G401.6 (cell line): ENCODE results near the gene MRPS18C.
"Not testable (repeated sequence)": the region's sequence is repeated elsewhere in the genome, so short reads cannot be mapped to it uniquely, and the experiment has no call there.

Experiments used
- FAIRE-seq: peaks from 2 replicates; lab custom pipeline; 2012; peaks lifted over from hg19 to GRCh38; lab: Jason Lieb, UNC

MRPS18C gene

GRCh38 chr4:83498187-83498586 is 42.3 kb downstream of the MRPS18C start:
- no peak for FAIRE-seq

- not testable (repeated sequence) for FAIRE-seq
Measured at GRCh38 chr4:83501671-83502070, 45.8 kb downstream of the MRPS18C start.

GRCh38 chr4:83503974-83504373 is 48.1 kb downstream of the MRPS18C start:
- no peak for FAIRE-seq

- no peak for FAIRE-seq
Measured at GRCh38 chr4:83504503-83504902, 48.6 kb downstream of the MRPS18C start.

- no peak for FAIRE-seq
Measured at GRCh38 chr4:83504996-83505395, 49.1 kb downstream of the MRPS18C start.

- FAIRE-seq, result peak; percentile 82
Measured at GRCh38 chr4:83509156-83509585, 53.3 kb downstream of the MRPS18C start.

GRCh38 chr4:83510442-83510841 is 54.6 kb downstream of the MRPS18C start:
- FAIRE-seq, result no peak
